ENCODE data around the gene RAB14.

DNA sequence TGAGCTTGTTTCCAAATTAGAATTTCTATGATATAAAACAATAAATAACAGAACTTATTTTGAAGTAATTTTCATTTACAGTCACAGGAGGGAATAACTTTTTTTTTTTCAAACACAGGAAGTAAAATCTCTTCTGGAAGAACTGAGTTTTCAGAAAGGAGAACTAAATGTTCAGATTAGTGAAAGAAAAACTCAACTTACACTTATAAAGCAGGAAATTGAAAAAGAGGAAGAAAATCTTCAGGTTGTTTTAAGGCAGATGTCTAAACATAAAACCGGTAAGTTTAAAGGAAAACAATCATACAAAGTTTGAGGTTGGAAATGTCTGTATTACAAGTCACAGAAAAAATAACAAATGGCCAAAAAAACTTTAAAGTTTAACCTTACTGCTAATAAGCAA, 41.6 kb downstream of the RAB14 start:
- TF ChIP-seq, protein P1, sequence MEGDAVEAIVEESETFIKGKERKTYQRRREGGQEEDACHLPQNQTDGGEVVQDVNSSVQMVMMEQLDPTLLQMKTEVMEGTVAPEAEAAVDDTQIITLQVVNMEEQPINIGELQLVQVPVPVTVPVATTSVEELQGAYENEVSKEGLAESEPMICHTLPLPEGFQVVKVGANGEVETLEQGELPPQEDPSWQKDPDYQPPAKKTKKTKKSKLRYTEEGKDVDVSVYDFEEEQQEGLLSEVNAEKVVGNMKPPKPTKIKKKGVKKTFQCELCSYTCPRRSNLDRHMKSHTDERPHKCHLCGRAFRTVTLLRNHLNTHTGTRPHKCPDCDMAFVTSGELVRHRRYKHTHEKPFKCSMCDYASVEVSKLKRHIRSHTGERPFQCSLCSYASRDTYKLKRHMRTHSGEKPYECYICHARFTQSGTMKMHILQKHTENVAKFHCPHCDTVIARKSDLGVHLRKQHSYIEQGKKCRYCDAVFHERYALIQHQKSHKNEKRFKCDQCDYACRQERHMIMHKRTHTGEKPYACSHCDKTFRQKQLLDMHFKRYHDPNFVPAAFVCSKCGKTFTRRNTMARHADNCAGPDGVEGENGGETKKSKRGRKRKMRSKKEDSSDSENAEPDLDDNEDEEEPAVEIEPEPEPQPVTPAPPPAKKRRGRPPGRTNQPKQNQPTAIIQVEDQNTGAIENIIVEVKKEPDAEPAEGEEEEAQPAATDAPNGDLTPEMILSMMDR (IDR thresholded peaks at IDR 0.05) = no peak
- TF ChIP-seq POLR2A (IDR thresholded peaks at IDR 0.05) = no peak
- no peak for TF ChIP-seq POLR2AphosphoS5 (IDR thresholded peaks at IDR 0.05)

Data from transverse colon (tissue), 4 donors.